SK-N-SH (cell line): Measurements from ENCODE around the gene AMZ1. TPM values are rescaled to one million over a fixed set of nuclear protein-coding genes. Genes with fewer than 3 reads are reported as not detected.

Source experiments
- CTCF ChIA-PET: fragments of 300-600, 350-600 bp; formaldehyde crosslinking; extraction: SDS; loops from one replicate; lab custom pipeline; 2021; lab: Yijun Ruan, JAX
- POLR2A ChIA-PET: fragments of 350-600 bp; sonication (Branson Sonifier 250); formaldehyde crosslinking; extraction: SDS; loops from one replicate; lab custom pipeline; 2020; ENCODE audit warnings: antibody characterized with exemption, inconsistent platforms; lab: Yijun Ruan, JAX
- DNase-seq: peaks from one replicate; pipeline ENCODE4 v3.0.0; 2012
- H2AFZ ChIP-seq: fragments of 200-600 bp; sonication (generic); 2 replicates; pipeline ENCODE4 v1.8.1; 2016; ENCODE audit warnings: antibody characterized with exemption, mild to moderate bottlenecking, low read depth
- H3F3A ChIP-seq: fragments of 200-600 bp; sonication (generic); replicated peaks from 2 replicates; pipeline ENCODE3; 2016; ENCODE audit warnings: antibody characterized with exemption, mild to moderate bottlenecking; ENCODE audit not compliant: insufficient read depth
- H3K27ac ChIP-seq, 2 experiments: fragments of 200-500 bp in 1 of 2; fragments of 200-600 bp in 1 of 2; sonication (Bioruptor generic) in 1 of 2; sonication (generic), shearing (Covaris generic) in 1 of 2; 2 replicates each; pipeline versions ENCODE4 v1.5.1 to v1.6.1; 2014 to 2016; ENCODE audit warnings: low read depth in 2 of 2, inconsistent platforms in 1 of 2, low read length in 1 of 2, mild to moderate bottlenecking in 1 of 2, mixed read lengths in 1 of 2
- H3K27me3 ChIP-seq: fragments of 200-600 bp; sonication (generic), shearing (Covaris generic); 2 replicates; pipeline ENCODE4 v1.6.1; 2016; ENCODE audit warnings: mixed run types; ENCODE audit not compliant: insufficient read depth
- H3K36me3 ChIP-seq, 2 experiments: fragments of 200-500 bp in 1 of 2; fragments of 200-600 bp in 1 of 2; sonication (Bioruptor generic) in 1 of 2; sonication (generic) in 1 of 2; replicated peaks in 1 of 2; 2 replicates each; pipeline versions ENCODE3 to v1.5.1; 2014 to 2016; ENCODE audit warnings: low read length in 1 of 2, mild to moderate bottlenecking in 1 of 2; ENCODE audit not compliant: insufficient read depth in 2 of 2, control insufficient read depth in 1 of 2
- H3K4me1 ChIP-seq, 2 experiments: fragments of 200-500 bp in 1 of 2; fragments of 200-600 bp in 1 of 2; sonication (Bioruptor generic) in 1 of 2; sonication (generic), shearing (Covaris generic) in 1 of 2; 2 replicates each; pipeline versions ENCODE4 v1.5.1 to v1.6.1; 2014 to 2016; ENCODE audit warnings: low read depth in 1 of 2, low read length in 1 of 2, mixed run types in 1 of 2; ENCODE audit not compliant: insufficient read depth in 2 of 2, control insufficient read depth in 1 of 2
- H3K4me2 ChIP-seq: fragments of 200-600 bp; sonication (generic), shearing (Covaris generic); 2 replicates; pipeline ENCODE4 v1.6.1; 2017; ENCODE audit warnings: mixed run types
- H3K4me3 ChIP-seq, 2 experiments: fragments of 200-500 bp in 1 of 2; fragments of 200-600 bp in 1 of 2; sonication (Bioruptor generic) in 1 of 2; sonication (generic), shearing (Covaris generic) in 1 of 2; 2 replicates each; pipeline versions ENCODE4 v1.5.1 to v1.8.1; 2014 to 2016; ENCODE audit warnings: low read depth in 2 of 2, inconsistent platforms in 1 of 2, low read length in 1 of 2, mild to moderate bottlenecking in 1 of 2, mixed read lengths in 1 of 2, moderate library complexity in 1 of 2
- H3K79me2 ChIP-seq: fragments of 200-600 bp; sonication (generic); 2 replicates; pipeline ENCODE4 v1.8.1; 2017; ENCODE audit warnings: mild to moderate bottlenecking; ENCODE audit not compliant: insufficient read depth
- H3K9ac ChIP-seq: fragments of 200-600 bp; sonication (generic); 2 replicates; pipeline ENCODE4 v1.6.1; 2017; ENCODE audit warnings: mixed run types
- H3K9me2 ChIP-seq: fragments of 200-600 bp; sonication (generic); 2 replicates; pipeline ENCODE4 v1.6.1; 2017; ENCODE audit warnings: mixed run types
- H3K9me3 ChIP-seq: fragments of 200-600 bp; sonication (generic); 2 replicates; pipeline ENCODE4 v1.6.1; 2017; ENCODE audit warnings: mixed run types, mild to moderate bottlenecking, moderate library complexity
- H4K20me1 ChIP-seq: fragments of 200-600 bp; sonication (generic); 2 replicates; pipeline ENCODE4 v1.6.1; 2017; ENCODE audit warnings: mild to moderate bottlenecking, mixed run types; ENCODE audit not compliant: insufficient read depth
- CHD2 ChIP-seq: fragments of 150-350 bp; IDR thresholded peaks from 2 replicates; pipeline ENCODE4 v1.6.1; 2018; ENCODE audit warnings: low read length; ENCODE audit not compliant: partially characterized antibody
- ELF1 ChIP-seq: IDR thresholded peaks from 2 replicates; pipeline ENCODE4 v1.4.0; 2012
- EP300 ChIP-seq, 2 experiments: IDR thresholded peaks; 2 replicates each; pipeline versions ENCODE4 v1.4.0 to v1.6.1; 2012; ENCODE audit warnings: borderline replicate concordance in 1 of 2, low read depth in 1 of 2, low read length in 1 of 2
- EZH2phosphoT487 ChIP-seq: fragments of 200-600 bp; sonication (generic); IDR thresholded peaks from 2 replicates; pipeline ENCODE4 v1.6.1; 2017; ENCODE audit warnings: low read depth, mixed run types, mild to moderate bottlenecking, antibody characterized with exemption, moderate library complexity, borderline replicate concordance
- FOXM1 ChIP-seq: IDR thresholded peaks from 2 replicates; pipeline ENCODE4 v1.4.0; 2012; ENCODE audit warnings: low read depth, mild to moderate bottlenecking
- GATA2 ChIP-seq: sonication (generic); formaldehyde crosslinking; IDR thresholded peaks from 2 replicates; pipeline ENCODE4 v1.5.0; 2020; ENCODE audit warnings: mild to moderate bottlenecking, missing genetic modification reagents
- IRF3 ChIP-seq: fragments of 150-350 bp; IDR thresholded peaks from 2 replicates; pipeline ENCODE4 v1.6.1; 2016; ENCODE audit warnings: mild to moderate bottlenecking, low read depth, low read length
- JUND ChIP-seq: IDR thresholded peaks from 2 replicates; pipeline ENCODE4 v1.4.0; 2012
- MEF2A ChIP-seq: IDR thresholded peaks from 2 replicates; pipeline ENCODE4 v1.4.0; 2012; ENCODE audit warnings: low read depth, borderline replicate concordance
- NRF1 ChIP-seq: IDR thresholded peaks from 2 replicates; pipeline ENCODE4 v1.6.1; 2012; ENCODE audit warnings: low read depth, mild to moderate bottlenecking, low read length
- RFX5 ChIP-seq: IDR thresholded peaks from 2 replicates; pipeline ENCODE4 v1.6.1; 2012; ENCODE audit warnings: mild to moderate bottlenecking, improper control_type of control experiment, low read length
- RXRA ChIP-seq: IDR thresholded peaks from 2 replicates; pipeline ENCODE4 v1.4.0; 2012; ENCODE audit warnings: low read depth, mild to moderate bottlenecking, borderline replicate concordance
- SIN3A ChIP-seq: IDR thresholded peaks from 2 replicates; pipeline ENCODE4 v1.6.1; 2012; ENCODE audit warnings: low read depth, mild to moderate bottlenecking, low read length, moderate library complexity, borderline replicate concordance
- TCF12 ChIP-seq: IDR thresholded peaks from 2 replicates; pipeline ENCODE4 v1.4.0; 2012
- TEAD4 ChIP-seq: IDR thresholded peaks from 2 replicates; pipeline ENCODE4 v1.4.0; 2012; ENCODE audit warnings: mild to moderate bottlenecking, borderline replicate concordance; ENCODE audit not compliant: insufficient read depth
- USF1 ChIP-seq: IDR thresholded peaks from 2 replicates; pipeline ENCODE4 v1.4.0; 2012; ENCODE audit warnings: low read depth, borderline replicate concordance
- USF2 ChIP-seq: fragments of 150-350 bp; IDR thresholded peaks from 2 replicates; pipeline ENCODE4 v1.6.1; 2017; ENCODE audit warnings: antibody characterized with exemption, low read length, low read depth, borderline replicate concordance
- YY1 ChIP-seq: IDR thresholded peaks from 2 replicates; pipeline ENCODE4 v1.4.0; 2012; ENCODE audit warnings: low read depth, mild to moderate bottlenecking
- ZBTB33 ChIP-seq: IDR thresholded peaks from 2 replicates; pipeline ENCODE4 v1.4.0; 2012; ENCODE audit warnings: low read depth, borderline replicate concordance
- WGBS: methylation state at CpG from one replicate; pipeline ENCODE4 v1.1.6; 2017; ENCODE audit warnings: low lambda C conversion rate; 5-methylcytosine and 5-hydroxymethylcytosine counted together
- polyA plus RNA-seq, 3 experiments: library from polyadenylated mRNA; depleted of rRNA; stranded (reverse); fragments of >200 nt; gene quantifications; 2 replicates each; pipeline ENCODE4 v1.2.3, GENCODE V29; 2012

AMZ1 gene
- polyA plus RNA-seq, 1 of the 3 experiments (the other 2 are of a cell fraction): 0.15 TPM

- no peak for TF ChIP-seq USF2
Observed at GRCh38 chr7:2710286-2710655, 22.3 kb downstream of the AMZ1 start (continued).

GRCh38 chr7:2710901-2711551 lies 23.0 kb downstream of the AMZ1 start:
- H3K4me3 ChIP-seq: no peak overlapping the region
- H3K9me2 ChIP-seq: no peaks in the 10 kb centered on the region
- no peak for TF ChIP-seq FOXM1
- no peak for TF ChIP-seq EZH2phosphoT487
- no peak for TF ChIP-seq JUND
- TF ChIP-seq RXRA: no peak
- no peak for TF ChIP-seq ELF1
- TF ChIP-seq NRF1: no peak
- TF ChIP-seq TCF12: no peak
- no peak for TF ChIP-seq GATA2 (CRISPR knock-in tag)
- no peak for TF ChIP-seq ZBTB33
- no peak for TF ChIP-seq CHD2
- TF ChIP-seq SIN3A: no peak
- TF ChIP-seq MEF2A: no peak
- no peak for TF ChIP-seq USF1
- no peak for TF ChIP-seq RFX5
- TF ChIP-seq IRF3: no peak
- TF ChIP-seq EP300 (IDR thresholded peaks at IDR 0.05; ENCODE audit: borderline replicate concordance in 1 of 2, low read depth in 1 of 2, low read length in 1 of 2): no peak
- no peak for TF ChIP-seq YY1
- no peak for TF ChIP-seq TEAD4

More at GRCh38 chr7:2710901-2711551, 23.0 kb downstream of the AMZ1 start:
- ChIA-PET POLR2A (no interaction called here), CTCF (interaction anchor here (1.0 to 8.6 kb wide), 7 partner anchors 8 to 154 kb away, joined by 3 to 55 read pairs (median 6); no protein-coding TSS in a partner anchor)
- Histone ChIP-seq H3F3A (no peaks in the 10 kb centered on the region), H3K9ac (no peak overlapping the region), H3K79me2 (no peaks in the 10 kb centered on the region), H4K20me1 (no peaks in the 10 kb centered on the region), H3K27ac (no peak overlapping the region), H3K27me3 (no peaks in the 10 kb centered on the region), H3K9me3 (no peaks in the 10 kb centered on the region), H3K4me1 (peaks cover 0 to 7% of the 10 kb centered on the region in 2 experiments; a peak in 1 of 4 replicates), H3K36me3 (peaks cover 0 to 5% of the 10 kb centered on the region in 2 experiments), H2AFZ (no peak overlapping the region), H3K4me2 (no peak overlapping the region)
- 48% methylated on average over 4 of the region's 4 CpGs for WGBS
- DNase-seq: no peak
